NK-92 (cell line): ENCODE measurements around the gene MACROD1.

Source experiments
- DNase-seq: peaks from one replicate; lab custom pipeline; 2025; ENCODE audit not compliant: unreplicated experiment; lab: John Stamatoyannopoulos, UW

MACROD1 gene

DNA sequence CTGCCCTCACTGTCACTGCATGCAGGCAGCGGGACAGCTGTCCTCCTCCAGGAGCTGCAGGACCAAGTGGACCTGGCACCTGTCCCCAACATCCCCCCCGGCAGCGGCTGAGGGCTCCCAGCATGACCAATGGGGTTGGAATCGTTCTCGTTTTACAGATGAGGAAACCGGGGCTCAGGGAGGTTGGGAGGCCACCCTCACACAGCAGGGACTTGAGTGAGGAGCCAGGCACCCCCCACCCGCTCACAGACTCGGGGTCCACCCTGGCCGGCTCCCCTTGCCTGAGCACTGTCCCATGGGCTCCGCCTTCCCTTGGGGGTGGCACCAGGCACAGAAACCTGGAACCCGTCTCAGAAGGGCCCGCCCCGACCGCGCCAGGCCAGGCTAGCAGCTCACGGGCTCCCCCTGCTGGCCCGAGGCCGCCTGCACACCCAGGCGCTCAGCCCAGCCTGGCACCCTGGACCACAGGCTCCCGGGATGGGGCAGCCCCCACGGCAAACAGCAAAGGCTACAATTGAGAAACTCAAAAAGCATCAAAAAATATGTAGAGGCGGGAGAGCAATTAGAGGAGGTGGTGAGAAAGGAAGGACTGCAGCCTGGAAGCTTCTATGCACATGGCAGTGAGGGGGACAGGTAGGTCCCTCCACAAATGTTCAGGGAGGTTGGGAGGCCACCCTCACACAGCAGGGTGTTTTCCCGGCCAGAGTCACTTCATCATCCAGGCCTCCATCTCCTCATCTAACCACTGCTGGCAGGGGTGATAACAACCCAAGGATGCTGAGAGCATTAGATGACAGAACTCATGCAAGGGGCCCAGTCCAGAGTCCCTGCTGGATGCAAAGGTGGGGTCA, 12.8 kb downstream of the MACROD1 start:
- DNase-seq = no peak

DNA sequence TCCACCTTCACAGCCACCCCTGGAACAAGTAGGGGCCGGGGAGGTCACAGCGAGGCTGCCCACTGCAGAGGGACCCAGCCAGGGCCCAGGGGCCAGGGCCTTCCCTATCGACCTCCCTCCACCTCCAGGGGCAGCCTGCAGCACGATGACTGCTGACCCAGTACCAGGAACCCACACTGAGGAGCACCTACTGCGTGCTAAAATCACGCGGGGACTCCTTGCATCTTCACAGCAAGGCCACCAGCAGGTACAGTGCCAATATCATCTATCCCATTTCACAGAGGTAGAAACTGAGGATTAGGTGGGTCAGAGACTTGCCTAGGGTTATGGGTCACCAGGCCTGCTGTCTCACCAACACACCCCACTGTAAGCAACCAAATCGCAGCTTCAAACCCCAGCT, 14.6 kb downstream of the MACROD1 start:
- DNase-seq = no peak

DNA sequence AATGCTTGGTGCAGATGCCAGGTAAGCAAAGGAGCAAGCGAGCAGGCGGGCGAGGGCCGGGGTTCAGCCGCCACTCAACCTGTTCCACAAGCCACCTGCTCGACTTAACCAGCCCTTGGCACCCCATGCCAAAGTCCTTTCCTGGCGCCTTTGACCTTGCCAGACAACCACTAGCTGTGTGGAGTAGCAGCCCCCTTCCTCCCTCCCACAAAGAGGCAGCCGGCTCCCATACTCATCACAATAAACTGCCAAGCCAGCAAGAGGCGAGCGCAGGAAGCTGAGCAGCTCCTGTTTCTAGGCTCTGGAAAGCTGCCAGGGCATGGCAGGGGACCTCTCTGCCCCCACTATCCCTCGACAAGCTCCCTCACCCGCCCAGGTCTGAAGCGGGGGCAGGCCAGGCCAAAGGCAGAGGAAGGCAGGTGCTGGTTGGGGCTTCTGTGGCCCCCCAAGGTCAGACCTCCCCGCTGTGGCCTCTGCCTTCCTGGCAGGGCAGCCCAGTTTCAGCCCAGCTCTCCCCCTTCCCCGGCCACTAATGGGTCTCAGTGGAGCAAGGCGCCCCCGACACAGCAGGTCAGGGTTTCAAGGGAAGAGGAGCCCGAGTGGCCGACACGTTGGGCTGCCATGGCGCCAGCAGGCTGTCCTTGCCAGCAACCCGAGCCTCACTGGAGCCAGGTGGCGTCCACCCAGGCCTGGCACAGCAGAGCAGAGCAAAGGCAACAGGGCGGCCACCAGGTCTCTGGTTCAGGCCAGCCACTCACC, 15.3 kb downstream of the MACROD1 start:
- no peak for DNase-seq

DNA sequence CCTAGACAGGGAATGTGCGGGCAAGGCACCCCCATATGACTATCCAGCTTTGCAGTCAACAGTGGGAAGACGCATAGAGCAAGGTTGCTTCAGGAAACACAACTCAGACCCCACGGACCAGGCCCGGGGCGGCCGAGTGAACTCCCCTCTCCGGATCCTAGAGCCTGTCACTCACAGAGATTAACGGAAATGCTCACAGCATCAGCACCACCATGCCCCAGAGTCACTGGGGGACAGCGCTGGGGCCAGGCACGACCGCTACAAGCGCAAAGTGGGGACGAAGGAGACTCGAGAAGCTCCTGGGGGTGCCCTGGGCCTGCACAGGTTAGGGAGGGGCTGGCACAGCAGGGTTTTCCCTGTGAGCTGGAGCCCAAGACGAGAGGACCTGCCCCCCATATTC, 15.9 kb downstream of the MACROD1 start:
- no peak for DNase-seq

DNA sequence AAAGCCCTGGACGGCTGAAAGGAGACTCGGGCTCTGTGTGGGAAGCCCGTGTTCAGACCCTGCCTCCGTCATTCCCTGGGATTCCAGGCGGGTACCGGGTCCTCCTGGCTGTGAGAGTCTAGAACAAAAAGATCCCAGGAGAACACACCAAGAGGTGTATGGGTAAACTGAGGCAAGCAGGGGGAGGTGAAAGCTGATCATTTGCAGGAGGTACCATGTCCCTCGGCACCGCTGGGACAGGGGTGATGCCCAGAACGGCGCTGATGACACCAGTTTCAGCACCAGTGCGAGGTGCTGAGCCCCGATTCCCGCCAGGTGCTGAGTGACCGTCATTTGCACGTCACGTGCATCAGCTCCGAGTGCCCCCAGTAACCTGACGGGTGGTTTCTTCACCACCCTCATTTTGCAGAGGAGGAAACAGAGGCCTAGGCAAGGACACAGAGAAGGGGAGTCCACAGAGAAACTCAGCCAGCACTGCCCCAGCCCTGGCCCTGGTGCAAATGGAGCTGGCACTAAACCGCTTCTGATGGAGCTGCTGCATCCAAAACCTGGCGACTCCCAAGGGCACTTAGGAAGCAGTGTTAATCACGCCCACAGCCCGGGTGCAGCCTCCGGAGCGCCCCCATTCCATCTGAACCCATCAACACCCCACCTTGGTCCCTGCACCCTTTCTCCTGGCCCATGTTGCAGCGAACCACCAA, 16.8 kb downstream of the MACROD1 start:
- no peak for DNase-seq

DNA sequence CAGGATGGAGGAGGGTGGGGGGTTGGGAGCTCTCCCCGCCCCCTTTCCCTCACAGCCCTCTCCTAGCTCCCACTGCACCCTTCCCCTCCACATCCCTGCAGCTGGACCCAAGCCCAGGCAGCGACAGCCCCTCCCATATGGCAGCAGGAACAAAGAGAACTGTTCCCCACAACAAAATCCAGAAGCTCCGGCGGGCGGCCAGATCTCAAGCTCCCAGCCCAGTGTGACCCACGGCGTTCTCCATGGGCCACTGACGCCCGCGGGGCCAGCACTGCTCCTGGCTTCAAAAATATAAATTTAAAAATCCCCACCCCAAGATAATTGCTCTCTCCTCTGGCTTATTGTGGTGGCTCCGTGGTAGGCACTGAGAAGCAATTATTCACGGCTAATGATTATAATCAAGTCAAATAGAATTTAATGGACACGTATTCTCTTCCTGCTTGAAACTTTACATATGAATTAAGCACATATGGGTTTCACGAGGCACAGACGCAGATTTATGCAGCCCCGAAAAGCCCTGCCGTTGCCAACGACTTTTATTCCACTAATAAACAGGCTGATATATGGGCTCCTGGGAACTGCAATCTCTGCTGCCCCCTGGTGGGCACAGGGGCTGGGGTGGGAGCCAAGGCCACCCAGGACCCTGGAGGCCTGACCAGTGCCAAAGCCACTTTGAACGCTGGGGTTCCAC, 17.5 kb downstream of the MACROD1 start:
- DNase-seq = no peak

DNA sequence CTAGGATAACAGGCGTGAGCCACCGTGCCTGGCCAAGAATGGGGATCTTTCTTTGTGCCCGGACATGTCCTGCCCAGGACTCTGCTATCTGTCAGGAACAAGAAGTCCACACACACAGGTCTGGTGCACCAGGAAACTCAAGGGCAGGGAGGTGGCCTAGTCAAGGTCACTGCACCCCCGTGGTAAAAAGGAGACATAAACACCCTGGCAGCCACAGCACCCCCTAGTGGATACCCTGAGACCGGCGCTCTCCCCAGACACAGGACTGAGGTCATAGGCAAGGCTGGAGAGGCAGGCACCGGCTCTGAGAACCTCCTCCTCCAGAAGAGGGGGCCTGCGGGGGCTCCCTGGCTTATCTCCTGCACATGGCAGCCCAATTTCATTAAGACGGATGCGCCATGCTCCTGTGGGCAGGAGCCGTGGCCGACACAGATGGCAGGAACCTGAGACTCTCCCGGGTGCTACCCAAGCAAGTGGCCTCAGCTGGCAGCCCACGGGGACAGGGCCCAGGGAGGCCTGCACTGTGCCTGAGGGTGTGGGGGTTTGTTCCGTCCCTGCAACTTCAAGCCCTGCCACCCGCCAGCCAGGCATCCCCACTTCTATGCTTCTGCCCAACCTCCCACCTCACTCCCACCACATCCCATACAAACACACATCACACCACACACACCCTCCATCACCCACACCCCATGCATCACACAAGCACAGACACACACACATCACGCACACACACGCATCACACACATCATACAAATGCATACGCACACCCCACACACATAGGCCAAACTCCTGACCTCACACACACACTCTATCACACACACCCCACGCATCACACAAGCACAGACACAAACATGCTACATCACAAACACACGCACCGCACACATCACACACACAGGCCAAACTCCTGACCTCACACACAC, 19.6 kb downstream of the MACROD1 start:
- no peak for DNase-seq

DNA sequence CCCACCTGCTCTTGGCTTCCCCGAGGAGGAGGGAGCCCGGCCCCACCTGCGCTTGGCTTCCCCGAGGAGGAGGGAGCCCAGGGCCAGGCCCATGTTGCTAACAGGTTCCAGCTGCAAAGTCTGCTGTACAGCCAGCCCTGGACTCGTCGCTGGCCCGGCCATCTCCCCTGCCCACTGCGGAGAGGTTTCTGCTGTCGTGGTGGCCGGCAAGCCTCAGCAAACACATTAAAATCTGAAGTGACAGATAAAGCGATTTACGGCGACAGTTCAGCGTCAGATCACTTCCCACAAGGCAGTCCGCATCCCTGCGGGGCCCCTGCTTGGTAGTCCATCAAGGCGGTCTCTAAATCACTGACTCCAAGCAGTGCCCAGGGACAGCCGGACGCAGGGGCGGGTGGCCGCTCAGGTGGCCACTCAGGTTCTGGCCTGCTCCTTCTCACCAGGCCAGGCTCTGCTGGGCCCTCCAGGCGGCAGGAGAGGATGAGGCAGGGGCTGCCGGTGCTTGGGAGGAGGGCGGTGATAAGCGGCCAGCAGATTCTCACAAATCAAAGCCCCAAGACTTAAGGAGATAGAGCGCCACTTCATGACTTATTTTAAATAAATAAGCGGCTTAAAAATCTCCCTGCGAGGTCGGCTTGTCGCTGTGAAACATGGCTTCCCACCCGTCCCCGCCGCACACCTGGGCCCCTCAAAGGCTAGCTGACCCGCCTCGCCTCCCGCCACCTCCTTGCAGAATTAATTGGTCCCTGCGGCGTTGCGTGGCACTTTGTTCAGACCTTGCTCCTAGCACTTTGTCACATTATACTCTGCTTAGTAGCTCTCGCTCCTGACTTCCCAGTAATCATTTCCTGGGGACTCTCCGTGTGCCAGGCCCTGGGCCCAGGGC, 21.1 kb downstream of the MACROD1 start:
- DNase-seq = no peak

DNA sequence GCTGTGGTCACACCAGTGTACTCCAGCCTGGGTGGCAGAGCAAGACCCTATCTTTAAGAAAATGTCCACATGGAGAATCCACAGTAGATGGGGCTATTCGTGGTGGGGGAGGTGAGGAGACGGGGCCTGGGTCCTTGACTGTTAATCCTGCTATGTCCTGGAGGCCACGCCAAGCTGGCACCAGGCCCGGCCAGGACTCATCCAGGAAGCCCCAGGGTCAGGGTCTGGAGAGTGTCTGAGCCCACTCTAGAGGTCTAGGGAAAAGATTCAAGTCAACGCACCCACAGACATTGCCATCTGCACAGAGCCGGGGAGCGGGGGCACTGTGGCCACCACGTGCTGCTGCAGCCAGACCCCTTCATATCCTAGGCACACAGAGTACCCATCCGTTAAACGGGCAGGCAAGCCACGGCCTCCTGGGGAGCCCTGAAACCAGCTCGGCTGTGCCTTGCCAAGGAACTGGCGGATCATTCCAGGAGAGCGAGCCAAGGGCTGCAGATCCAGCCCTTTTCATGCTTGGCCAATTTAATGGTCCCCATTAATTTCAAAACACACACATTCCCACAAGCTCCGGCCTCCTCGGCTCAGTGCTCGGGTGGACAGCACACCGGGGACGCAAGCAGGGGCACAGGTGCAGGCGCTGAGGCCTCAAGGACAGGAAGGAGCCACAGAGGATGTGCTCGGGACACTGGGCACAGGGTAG, 24.7 kb downstream of the MACROD1 start:
- DNase-seq = no peak

DNA sequence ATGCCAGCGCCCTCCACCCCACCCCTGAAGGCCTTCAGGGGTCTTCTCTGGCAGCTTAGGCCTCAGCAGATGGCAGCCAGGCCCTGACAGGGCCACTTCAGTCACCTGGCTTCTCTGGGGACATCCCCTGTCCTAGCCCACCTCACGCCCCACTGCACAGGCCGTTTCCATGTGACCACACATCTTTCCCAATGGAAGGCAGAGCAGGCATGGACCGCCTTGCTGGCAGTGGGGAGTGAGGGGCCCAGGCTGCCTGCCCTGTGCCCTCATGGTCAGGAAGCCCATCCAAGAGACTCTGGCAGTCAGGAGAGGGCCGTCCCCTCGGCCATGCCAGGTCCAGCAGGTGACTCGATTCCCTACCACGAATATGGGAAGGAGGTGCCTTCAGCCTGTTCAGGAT, 25.8 kb downstream of the MACROD1 start:
- DNase-seq = no peak

DNA sequence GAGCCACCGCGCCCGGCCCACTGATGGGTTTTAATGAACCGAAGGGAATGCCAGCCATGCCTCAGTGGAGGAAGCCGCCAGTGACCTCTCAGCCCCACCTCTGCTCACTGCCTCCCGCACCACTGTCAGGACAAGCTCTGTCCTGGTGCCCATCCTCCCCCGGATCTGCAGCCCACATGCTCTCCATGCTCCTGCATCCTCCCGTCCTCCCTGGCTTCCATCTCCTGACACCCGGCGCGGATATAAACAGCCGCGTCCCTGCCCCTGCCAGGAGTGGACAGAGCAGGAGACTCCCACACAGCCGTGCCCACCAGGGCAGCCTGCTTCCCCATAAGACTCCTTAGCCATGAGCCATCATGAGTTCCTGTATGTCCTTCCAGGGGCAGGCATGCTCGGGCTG, 26.9 kb downstream of the MACROD1 start:
- DNase-seq = no peak

DNA sequence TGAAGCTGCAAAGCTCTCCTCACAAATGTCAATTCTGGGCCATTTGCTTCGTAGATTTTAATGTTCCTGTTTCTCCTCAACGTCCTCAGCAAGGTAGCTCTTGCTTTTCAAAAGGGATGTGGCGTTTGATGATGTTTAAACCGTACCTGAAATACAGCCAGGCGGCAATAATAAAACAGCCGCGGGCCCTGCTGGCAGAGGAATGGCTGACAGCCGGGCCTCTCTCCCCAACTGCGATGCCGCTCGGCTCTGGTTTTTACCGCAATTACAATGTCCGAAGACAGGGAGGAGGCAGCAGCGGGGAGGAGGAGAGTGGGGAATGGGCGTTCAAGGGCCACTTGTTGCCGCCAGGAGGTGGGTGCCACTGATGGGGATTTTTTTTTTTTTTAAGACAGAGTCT, 27.5 kb downstream of the MACROD1 start:
- no peak for DNase-seq

DNA sequence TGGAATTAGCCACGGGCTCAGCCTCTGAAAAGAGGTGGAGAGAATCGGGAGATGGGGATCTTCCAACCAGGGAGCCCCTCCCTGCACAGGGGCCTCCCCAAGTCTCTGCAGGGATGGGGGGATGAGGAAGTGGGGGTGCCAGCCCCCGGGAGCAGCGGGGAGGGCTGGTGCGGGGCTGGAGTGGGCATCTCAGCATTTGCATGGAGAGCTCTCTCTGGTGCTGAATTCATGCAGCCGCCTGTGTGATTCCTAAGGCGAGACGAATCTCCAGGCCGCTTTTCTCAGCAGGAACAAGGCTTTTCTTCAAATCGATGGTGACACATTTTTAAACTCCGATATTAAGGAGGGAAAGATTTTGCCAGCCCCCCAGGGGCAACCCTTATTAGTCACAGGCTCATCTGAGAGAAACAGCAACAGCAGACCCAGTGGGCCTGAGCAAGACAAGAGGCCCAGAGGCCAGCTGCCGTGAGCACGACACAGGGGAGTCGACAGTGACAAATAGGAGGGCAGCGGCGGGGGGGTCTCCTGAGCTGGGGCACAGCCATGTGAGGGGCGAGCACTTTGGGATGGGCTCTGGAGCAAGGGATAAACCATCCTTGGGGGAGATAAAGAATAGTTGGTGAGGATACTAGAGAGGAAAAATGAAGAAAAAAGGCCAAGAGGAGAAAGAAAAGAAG, 29.0 kb downstream of the MACROD1 start:
- no peak for DNase-seq

DNA sequence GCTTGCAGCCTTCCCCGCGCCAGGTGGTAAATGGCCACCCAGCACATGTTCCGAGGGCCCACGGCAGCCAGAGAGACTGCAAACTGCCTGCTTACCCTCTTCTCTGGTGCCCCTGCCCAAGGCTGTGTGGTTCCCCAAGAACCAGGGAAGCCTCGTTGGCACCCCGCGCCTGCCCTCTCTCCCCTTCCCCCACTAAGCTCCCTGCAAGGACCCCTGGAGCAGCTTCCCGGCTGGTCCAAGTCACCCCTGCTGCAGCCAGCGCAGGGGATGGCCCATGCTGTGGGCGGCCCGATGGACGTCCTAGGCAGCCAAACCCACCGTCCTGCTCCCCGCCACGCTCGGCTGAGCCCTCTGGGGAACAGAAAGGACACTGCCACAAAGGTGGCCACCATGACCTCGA, 30.2 kb downstream of the MACROD1 start:
- no peak for DNase-seq

DNA sequence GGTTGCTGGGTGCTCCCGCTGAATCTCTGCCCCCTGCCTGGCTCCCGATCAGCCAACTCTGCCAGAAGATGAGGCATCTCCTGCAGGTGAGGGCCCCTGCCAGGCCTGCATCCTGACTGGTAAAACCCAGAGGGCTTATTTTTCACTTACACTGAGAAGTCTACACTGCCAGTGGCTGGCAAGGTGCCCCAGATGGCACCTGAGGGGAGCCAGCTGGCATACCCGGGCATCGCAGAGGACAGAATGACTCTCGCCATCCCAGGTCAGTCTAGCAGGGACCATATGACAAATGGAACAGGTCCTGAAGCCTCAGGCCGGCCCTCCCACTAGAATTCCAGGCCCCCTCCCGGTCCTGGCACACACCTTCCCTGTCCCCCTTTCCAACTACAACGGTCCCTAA, 30.9 kb downstream of the MACROD1 start:
- no peak for DNase-seq

DNA sequence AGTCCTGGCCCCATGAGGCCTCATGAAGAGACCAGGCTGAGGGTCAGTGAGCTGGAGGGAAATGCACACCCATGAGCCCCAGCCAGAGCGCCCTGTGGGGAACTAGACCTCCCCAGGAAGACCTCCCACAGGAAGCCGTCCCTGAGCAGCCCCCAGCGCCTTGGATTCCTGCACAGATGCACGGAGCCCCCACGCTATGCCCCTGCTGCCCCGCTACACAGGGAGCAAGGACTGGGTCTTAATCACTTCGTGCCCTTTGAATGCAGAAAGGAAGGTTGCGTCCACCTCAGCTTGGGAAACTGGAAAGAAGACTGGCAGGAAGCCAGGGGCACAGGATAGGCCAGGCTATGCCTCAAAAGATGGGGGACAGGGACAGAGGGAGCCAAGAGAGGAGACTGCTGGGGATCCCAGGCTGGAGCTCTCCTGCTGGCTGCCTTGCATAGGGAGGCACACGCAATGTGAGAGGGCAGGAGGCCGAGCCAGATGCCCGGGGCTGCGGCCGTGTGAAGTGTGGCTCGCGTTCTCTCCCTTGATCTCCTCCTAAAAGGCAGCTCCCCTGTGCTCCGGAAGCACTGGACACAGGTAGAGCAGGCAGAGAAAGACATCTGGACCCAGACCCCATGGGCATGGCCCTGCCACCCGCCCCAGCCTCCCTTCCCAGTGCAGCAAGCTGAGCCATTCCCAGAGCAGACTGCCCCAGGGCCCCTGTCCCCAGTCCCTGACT, 32.8 kb downstream of the MACROD1 start:
- DNase-seq = no peak

DNA sequence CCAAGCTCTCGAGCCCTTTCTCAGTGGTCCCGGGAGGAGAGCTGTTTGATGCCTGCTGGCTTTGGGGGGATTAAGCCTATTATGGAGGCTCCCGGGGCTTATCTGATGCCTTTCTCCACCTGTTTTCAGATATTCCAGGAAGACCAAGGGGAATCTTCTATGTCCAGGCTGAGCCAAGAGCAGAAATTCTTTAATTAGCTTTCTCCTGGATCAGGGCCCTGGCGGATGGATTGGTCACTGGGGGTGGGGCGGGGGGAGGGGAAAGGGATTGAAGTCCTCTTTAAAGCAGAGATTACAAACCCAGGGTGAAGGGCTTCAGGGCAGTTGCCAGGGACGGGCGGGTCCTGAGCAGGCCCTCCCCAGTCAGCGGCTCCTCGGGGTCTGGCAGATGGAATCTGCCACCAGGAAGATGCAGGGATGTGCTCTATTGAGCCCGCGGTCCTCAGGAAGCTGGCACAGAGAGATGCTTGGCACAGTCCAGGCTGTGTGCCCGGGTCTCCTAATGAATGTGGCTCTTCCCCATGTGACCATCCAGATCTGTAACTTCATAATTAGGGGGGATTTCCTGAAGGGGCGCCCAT, 33.6 kb downstream of the MACROD1 start:
- no peak for DNase-seq
